Endothelial cell of umbilical vein (primary cell): ENCODE measurements around the gene PIM2. TPM values are rescaled to one million over a fixed set of nuclear protein-coding genes. Genes with fewer than 3 reads are reported as not detected.

Source experiments
- BruUV-seq: library from RNA; stranded (reverse); fragments of 400-500 nt; replicated peaks from 2 replicates; lab custom pipeline; 2021; lab: Mats Ljungman, UMichigan
- CTCF ChIA-PET: fragments of 300-600, 350-600 bp; sonication (Branson Sonifier 250); formaldehyde crosslinking; loops from one replicate; lab custom pipeline; 2021; ENCODE audit warnings: antibody characterized with exemption, inconsistent platforms; lab: Charles Lee
- POLR2A ChIA-PET: fragments of 300-600, 350-600 bp; sonication (Branson Sonifier 250); formaldehyde crosslinking; loops from one replicate; lab custom pipeline; 2021; ENCODE audit warnings: antibody characterized with exemption, inconsistent platforms; lab: Charles Lee
- DNase-seq: peaks from one replicate; pipeline ENCODE4 v3.0.0-alpha.2; 2011; ENCODE audit warnings: low read depth, low spot score
- FAIRE-seq: peaks from 2 replicates; lab custom pipeline; 2011; peaks lifted over from hg19 to GRCh38; lab: Jason Lieb, UNC
- H2AFZ ChIP-seq: 2 replicates; pipeline ENCODE4 v1.6.0; 2012; ENCODE audit warnings: low read depth, low read length, control low read depth, inconsistent platforms
- H3K27ac ChIP-seq: 2 replicates; pipeline ENCODE4 v1.5.1; 2011; ENCODE audit warnings: low read depth, mild to moderate bottlenecking, control low read depth, low read length, moderate library complexity; ENCODE audit not compliant: insufficient read depth
- H3K27me3 ChIP-seq, 2 experiments: 2 replicates each; pipeline versions ENCODE4 v1.6.0 to v1.6.1; 2011; ENCODE audit warnings: low read length in 2 of 2, mixed read lengths in 1 of 2; ENCODE audit not compliant: control insufficient read depth in 2 of 2, insufficient read depth in 2 of 2
- H3K36me3 ChIP-seq, 2 experiments: 2 replicates in 1 of 2; 3 replicates in 1 of 2; pipeline ENCODE4 v1.5.1; 2011; ENCODE audit warnings: low read length in 2 of 2, mild to moderate bottlenecking in 1 of 2, moderate library complexity in 1 of 2; ENCODE audit not compliant: control insufficient read depth in 2 of 2, insufficient read depth in 2 of 2; ENCODE audit errors: extremely low read depth in 1 of 2
- H3K4me1 ChIP-seq: 3 replicates; pipeline ENCODE4 v1.5.1; 2011; ENCODE audit warnings: mild to moderate bottlenecking, low read length; ENCODE audit not compliant: control insufficient read depth, insufficient read depth; ENCODE audit errors: extremely low read depth
- H3K4me2 ChIP-seq: 2 replicates; pipeline ENCODE4 v1.6.1; 2011; ENCODE audit warnings: low read length, control low read depth, mixed read lengths; ENCODE audit not compliant: insufficient read depth
- H3K4me3 ChIP-seq, 3 experiments: fragments of 200-600 bp in 1 of 3; sonication (generic), shearing (Covaris generic) in 1 of 3; replicated peaks in 1 of 3; 2 replicates each; pipeline ENCODE4 v1.5.1; 2011 to 2016; ENCODE audit warnings: control low read depth in 3 of 3, low read length in 3 of 3, mild to moderate bottlenecking in 2 of 3, inconsistent platforms in 1 of 3, low read depth in 1 of 3, moderate library complexity in 1 of 3; ENCODE audit not compliant: insufficient read depth in 1 of 3
- H3K79me2 ChIP-seq: 2 replicates; pipeline ENCODE4 v1.6.0; 2012; ENCODE audit warnings: low read length, inconsistent platforms; ENCODE audit not compliant: control insufficient read depth, insufficient read depth
- H3K9ac ChIP-seq: replicated peaks from 2 replicates; pipeline ENCODE3; 2011; ENCODE audit warnings: low read length, control low read depth; ENCODE audit not compliant: insufficient read depth; ENCODE audit errors: extremely low read depth
- H3K9me1 ChIP-seq: replicated peaks from 3 replicates; pipeline ENCODE4 v1.6.0; 2011; ENCODE audit warnings: mild to moderate bottlenecking, low read length; ENCODE audit not compliant: control insufficient read depth, insufficient read depth; ENCODE audit errors: extremely low read depth
- H3K9me3 ChIP-seq: replicated peaks from 2 replicates; pipeline ENCODE4 v1.5.1; 2012; ENCODE audit warnings: low read length, inconsistent platforms; ENCODE audit not compliant: control insufficient read depth, insufficient read depth
- H4K20me1 ChIP-seq: replicated peaks from 2 replicates; pipeline ENCODE3; 2011; ENCODE audit warnings: mild to moderate bottlenecking, low read length; ENCODE audit not compliant: control insufficient read depth, insufficient read depth; ENCODE audit errors: extremely low read depth
- CTCF ChIP-seq, 2 donors: IDR thresholded peaks; 1 replicate in 1 of 2; 2 replicates in 1 of 2; pipeline ENCODE4 v1.5.1; 2011; ENCODE audit warnings: low read length in 2 of 2, mild to moderate bottlenecking in 2 of 2, moderate library complexity in 2 of 2, control low read depth in 1 of 2, inconsistent platforms in 1 of 2, low read depth in 1 of 2; ENCODE audit not compliant: insufficient read depth in 1 of 2; ENCODE audit errors: extremely low read depth in 1 of 2
- EZH2 ChIP-seq: IDR thresholded peaks from 2 replicates; pipeline ENCODE4 v1.6.1; 2012; ENCODE audit warnings: borderline replicate concordance, low read depth, mild to moderate bottlenecking, moderate library complexity, low read length, inconsistent platforms; ENCODE audit not compliant: severe bottlenecking
- FOS ChIP-seq: IDR thresholded peaks from 2 replicates; pipeline ENCODE4 v1.6.1; 2011; ENCODE audit warnings: mild to moderate bottlenecking, low read length, moderate library complexity, borderline replicate concordance; ENCODE audit not compliant: insufficient read depth
- GATA2 ChIP-seq: IDR thresholded peaks from 2 replicates; pipeline ENCODE4 v1.7.0; 2011; ENCODE audit warnings: low read depth, mild to moderate bottlenecking, moderate library complexity, mixed read lengths, low read length; ENCODE audit not compliant: insufficient read length, insufficient read depth
- JUN ChIP-seq: IDR thresholded peaks from 2 replicates; pipeline ENCODE4 v1.6.1; 2011; ENCODE audit warnings: borderline replicate concordance, low read depth; ENCODE audit not compliant: insufficient read length, insufficient read depth
- MAX ChIP-seq: IDR thresholded peaks from 2 replicates; pipeline ENCODE4 v1.6.1; 2011; ENCODE audit not compliant: insufficient read depth, insufficient read length
- MYC ChIP-seq: IDR thresholded peaks from one replicate; pipeline ENCODE4 v1.6.1; 2011; ENCODE audit warnings: mild to moderate bottlenecking, low read depth, low read length
- POLR2A ChIP-seq: IDR thresholded peaks from 2 replicates; pipeline ENCODE4 v1.6.1; 2012; ENCODE audit warnings: low read depth, mild to moderate bottlenecking, control low read depth, low read length
- POLR2AphosphoS5 ChIP-seq: IDR thresholded peaks from 2 replicates; pipeline ENCODE4 v1.6.1; 2012; ENCODE audit warnings: low read depth, mild to moderate bottlenecking, control low read depth, low read length, moderate library complexity; ENCODE audit not compliant: insufficient read depth
- dilution Hi-C: fragments of 300-500 bp; cut with MboI; formaldehyde crosslinking; loops from one replicate; pipeline ENCODE4 v1.15.0; 2019; ENCODE audit warnings: low sequenced_read_pairs; ENCODE audit not compliant: extremely low pct_ligation_motif_present
- intact Hi-C: fragments of 100-400 bp; cut with micrococcal nuclease; formaldehyde crosslinking; loops from one replicate; pipeline ENCODE4 v1.10.0; 2022
- polyA plus RNA-seq, 4 experiments: library from polyadenylated mRNA; depleted of rRNA in 3 of 4; stranded (reverse) in 3 of 4; unstranded in 1 of 4; fragments of >200 nt; gene quantifications; 2 replicates each; pipeline versions ENCODE4 v1.2.1 to v1.2.3, GENCODE V29; 2011 to 2012; ENCODE audit warnings: missing spikeins in 1 of 4
- total RNA-seq: library from RNA; stranded (reverse); gene quantifications from 2 replicates; pipeline ENCODE4 v1.2.3, GENCODE V29; 2021

PIM2 gene
- total and polyA plus RNA-seq, 2 donors (not counting 3 experiments of a cell fraction or from before 2014, with no cell fraction given), result 7.4 to 7.5 TPM

GRCh38 chrX:48911412-48912182 lies 7.2 kb downstream of the PIM2 start, which contains the start of gene SLC35A2:
Gene SLC35A2 (minus strand): TSS chrX:48911646. CDS start chrX:48911636, 10 bp downstream.
- Histone ChIP-seq H4K20me1 (no peaks in the 10 kb centered on the region), H3K27ac (peak within 1 kb of the TSS; percentile 49), H3K4me3 (peak within 1 kb of the TSS; percentile 45 to 92 (median 78)), H3K9me1 (no peaks in the 10 kb centered on the region), H3K27me3 (no peaks in the 10 kb centered on the region), H2AFZ (peak within 1 kb of the TSS; percentile 43), H3K4me2 (peak within 1 kb of the TSS; percentile 80), H3K9me3 (no peaks in the 10 kb centered on the region), H3K36me3 (no peaks in the 10 kb centered on the region), H3K9ac (peak within 1 kb of the TSS; percentile 62), H3K4me1 (peaks cover 9% of the 10 kb centered on the region), H3K79me2 (peaks cover 17% of the 10 kb centered on the region)
- TF ChIP-seq POLR2A (peak; percentile 59), FOS (no peak)
- ChIA-PET CTCF (interaction anchor here (0.6 to 1.7 kb wide), 3 partner anchors 14 to 263 kb away, joined by 3 to 4 read pairs (median 3); partner anchors contain the start of genes PQBP1 and TIMM17B), POLR2A (no interaction called here)
- peak; percentile 89 for FAIRE-seq
- intact Hi-C loops (loop anchor here (2.0 kb wide), 2 partner anchors 15 to 111 kb away; partner anchors contain the start of genes PQBP1 and TIMM17B), dilution Hi-C loops (no loop called here)
- TSS peak; percentile 88 for BruUV-seq
- peak; percentile 75 for DNase-seq

GRCh38 chrX:48910926-48911411 lies 7.9 kb downstream of the PIM2 start:
- Histone ChIP-seq H3K9me3 (no peaks in the 10 kb centered on the region), H3K27ac (peak overlapping the region; percentile 49), H3K4me3 (peak overlapping the region; percentile 45 to 92 (median 78)), H3K9me1 (no peaks in the 10 kb centered on the region), H4K20me1 (no peaks in the 10 kb centered on the region), H3K9ac (peak overlapping the region; percentile 62), H3K4me2 (peak overlapping the region; percentile 80), H3K79me2 (peaks cover 17% of the 10 kb centered on the region), H3K27me3 (no peaks in the 10 kb centered on the region), H3K4me1 (peaks cover 9% of the 10 kb centered on the region), H2AFZ (peak overlapping the region; percentile 23), H3K36me3 (no peaks in the 10 kb centered on the region)
- FAIRE-seq, result no peak
- dilution Hi-C loops (no loop called here), intact Hi-C loops (loop anchor here (2.0 kb wide), 1 partner anchor 14 kb away; the partner anchor contains the start of genes PQBP1 and TIMM17B)
- POLR2A ChIA-PET, result no interaction called here
- no peak for DNase-seq
- CTCF ChIA-PET, result interaction anchor here (0.6 to 1.7 kb wide), 3 partner anchors 13 to 262 kb away, joined by 3 to 4 read pairs (median 3); partner anchors contain the start of genes PQBP1 and TIMM17B
- TF ChIP-seq MYC, result no peak
- no peak for TF ChIP-seq POLR2AphosphoS5
- TF ChIP-seq EZH2, result no peak
- no peak for TF ChIP-seq FOS
- TF ChIP-seq POLR2A, result no peak
- TF ChIP-seq JUN, result no peak
- TF ChIP-seq CTCF (IDR thresholded peaks at IDR 0.05; ENCODE audit: extremely low read depth in 1 of 2, insufficient read depth in 1 of 2, low read depth in 1 of 2, low read length in 2 of 2), result no peak
- no peak for TF ChIP-seq GATA2
- TF ChIP-seq MAX, result no peak
- TSS peak; percentile 11 for BruUV-seq
